Stimulated activated CD4-positive, alpha-beta T cell treated with anti-CD3 and anti-CD28 coated beads, Interleukin-2, amount 100 ng/mL, for 24 hours (primary cell): ENCODE measurements around the gene FSD1L.

Experiments
- DNase-seq, 2 donors: peaks; one replicate each; pipeline ENCODE4 v3.0.0-alpha.2; 2020

The FSD1L gene

DNA sequence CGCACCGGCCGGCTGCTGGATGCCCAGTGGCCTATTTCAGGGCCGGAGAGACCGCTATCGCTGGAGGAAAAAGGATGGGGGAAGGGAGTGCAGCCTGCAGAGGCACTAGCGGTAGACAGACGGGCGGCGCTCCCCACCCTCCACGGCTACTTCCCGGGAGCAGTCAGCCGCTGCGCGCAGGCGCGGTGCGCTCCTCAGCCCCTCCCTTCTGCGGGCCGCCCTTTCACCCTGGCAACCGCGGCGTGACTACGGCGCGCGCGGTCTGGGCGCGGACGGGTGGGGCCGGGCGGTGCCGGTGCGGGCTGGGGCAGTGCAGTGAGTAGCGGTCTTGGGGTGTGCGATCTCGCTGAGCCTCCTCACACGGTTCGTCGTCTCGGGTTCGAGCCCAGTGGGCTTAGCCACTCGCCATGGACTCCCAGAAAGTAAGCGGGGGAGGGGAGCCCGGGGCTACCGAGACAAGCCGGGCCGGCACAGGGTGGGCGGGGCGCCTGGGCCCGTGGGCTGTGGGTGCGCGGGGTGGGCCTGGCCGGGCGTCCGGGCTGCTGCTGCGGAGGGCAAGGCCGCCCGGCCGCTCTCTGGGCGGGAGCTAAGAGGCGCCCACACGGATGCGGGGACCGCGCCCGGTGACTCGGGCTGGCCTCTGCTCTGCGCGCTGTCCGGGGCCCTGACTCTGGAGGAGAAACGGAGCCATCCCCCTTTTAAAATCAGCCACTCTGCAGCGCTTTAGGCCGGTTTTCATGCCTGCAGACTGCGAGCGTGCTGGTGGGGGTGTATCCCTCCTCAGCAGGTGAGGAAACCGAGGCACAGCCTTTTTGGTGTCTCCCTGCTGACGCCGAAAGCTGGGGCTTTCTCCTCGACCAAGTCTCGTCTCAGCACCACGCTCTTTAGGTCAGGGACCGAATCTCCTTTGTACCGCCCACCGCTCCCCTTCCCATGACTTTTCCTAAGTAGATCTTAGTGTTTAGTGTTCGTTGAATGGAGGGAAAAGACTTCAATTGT, at the start of gene FSD1L:
FSD1L (plus strand) TSS at position 221 of the 999 bp plus-strand sequence; CDS start at position 408, 187 bp downstream.
- DNase-seq: peak; percentile 81 to 89

GRCh38 chr9:105399117-105399516, 48.7 kb upstream of the FSD1L start:
- no peak for DNase-seq

DNA sequence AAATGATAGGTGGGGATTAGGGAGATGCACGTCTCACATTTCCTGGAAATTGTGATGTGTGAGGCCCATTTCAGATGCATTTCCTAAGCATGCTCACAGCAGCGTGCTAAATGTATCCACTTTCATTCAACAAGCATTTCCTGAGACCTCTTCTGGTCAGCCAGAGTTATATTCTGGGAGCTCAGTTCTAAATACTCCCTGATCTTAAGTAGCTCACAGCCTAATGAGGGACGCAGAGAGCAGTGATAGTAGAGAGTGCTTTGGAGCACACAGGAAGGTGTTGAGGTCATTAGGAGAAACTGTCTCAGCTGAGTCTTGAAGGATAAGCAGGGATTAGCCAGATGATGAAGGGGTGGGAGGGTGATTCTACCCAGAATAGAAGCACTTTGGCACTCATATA, 46.2 kb upstream of the FSD1L start:
- no peak for DNase-seq

DNA sequence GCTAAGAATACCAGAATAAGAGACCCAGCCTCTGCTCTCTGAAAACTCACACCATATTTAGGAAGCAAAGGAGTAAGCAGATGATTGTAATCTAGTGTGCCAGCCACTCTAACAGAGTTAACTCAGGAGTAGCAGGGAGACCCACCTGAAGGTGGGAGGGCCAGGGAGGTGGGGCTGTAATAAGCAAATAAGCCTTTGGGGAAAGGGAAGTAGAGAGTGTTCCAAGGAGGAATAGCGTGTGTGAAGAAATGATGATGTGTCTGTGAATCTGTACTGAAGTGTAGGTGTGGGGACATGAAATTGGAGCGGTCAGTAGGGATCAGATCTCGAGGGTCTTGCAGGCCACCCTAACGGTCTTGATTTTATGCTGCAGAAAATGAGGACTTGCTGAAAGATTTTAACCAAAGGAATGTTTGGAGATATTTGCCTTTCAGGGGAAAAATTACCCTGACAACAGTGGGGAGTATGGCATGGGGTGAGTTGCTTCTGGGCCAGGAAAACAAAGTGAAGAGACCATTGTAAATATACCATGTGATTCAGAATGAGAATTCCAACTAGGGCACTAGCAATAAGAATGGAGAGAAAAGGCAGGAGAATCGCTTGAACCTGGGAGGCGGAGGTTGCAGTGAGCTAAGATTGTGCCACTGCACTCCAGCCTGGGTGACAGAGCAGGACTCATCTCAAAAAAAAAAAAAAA, 44.1 kb upstream of the FSD1L start:
- no peak for DNase-seq

DNA sequence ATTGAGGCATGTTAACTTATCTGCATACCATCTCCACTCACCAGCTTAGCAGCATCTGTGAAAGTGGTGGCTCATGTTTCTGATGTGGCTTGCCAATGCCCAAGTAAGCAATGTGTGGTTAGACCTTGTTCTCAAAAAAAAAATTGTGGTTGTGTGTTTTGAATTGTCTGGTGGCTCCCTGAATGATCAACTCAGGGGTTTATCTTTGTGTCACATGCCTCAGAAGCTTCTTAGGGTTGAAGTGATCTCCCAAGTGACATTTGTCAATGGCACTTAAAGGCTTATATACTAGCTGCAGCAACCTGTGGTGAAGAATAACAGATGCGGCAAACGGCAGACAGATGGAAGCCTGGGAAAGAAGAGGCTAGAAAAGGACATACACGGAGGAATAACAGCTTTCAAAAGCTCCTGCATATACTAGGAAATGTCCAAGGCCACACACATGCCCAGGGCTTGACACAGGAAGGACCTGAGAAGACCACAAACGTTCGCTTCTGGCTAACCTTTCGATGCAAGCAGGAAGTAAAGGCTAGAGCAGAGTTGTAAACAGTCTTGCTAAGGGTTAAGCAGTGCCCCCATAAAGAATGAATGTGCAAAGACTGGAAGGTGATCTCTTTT, 42.2 kb upstream of the FSD1L start:
- peak; percentile 40 to 42 for DNase-seq

- no peak for DNase-seq
Observed at GRCh38 chr9:105406369-105406768, 41.5 kb upstream of the FSD1L start.

DNA sequence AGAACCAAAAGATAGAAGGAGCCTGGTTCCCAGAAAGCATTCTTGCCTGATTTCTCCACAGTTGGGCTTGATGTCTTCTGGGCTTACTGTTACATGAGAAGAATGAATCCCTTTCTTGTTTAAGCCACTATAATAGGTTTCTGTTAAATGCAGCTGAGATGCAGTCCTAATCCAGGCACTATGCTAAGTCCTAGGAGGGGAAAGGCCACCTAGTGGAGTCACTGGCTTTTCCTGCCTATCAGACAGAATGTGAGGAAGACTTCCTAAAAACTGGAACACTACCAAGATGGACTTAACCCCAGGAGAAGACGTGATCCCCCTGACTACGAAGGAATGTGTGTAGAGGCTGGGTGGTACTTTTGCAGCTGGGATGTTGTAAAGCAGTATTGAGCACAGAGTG, 34.3 kb upstream of the FSD1L start:
- DNase-seq: no peak

DNA sequence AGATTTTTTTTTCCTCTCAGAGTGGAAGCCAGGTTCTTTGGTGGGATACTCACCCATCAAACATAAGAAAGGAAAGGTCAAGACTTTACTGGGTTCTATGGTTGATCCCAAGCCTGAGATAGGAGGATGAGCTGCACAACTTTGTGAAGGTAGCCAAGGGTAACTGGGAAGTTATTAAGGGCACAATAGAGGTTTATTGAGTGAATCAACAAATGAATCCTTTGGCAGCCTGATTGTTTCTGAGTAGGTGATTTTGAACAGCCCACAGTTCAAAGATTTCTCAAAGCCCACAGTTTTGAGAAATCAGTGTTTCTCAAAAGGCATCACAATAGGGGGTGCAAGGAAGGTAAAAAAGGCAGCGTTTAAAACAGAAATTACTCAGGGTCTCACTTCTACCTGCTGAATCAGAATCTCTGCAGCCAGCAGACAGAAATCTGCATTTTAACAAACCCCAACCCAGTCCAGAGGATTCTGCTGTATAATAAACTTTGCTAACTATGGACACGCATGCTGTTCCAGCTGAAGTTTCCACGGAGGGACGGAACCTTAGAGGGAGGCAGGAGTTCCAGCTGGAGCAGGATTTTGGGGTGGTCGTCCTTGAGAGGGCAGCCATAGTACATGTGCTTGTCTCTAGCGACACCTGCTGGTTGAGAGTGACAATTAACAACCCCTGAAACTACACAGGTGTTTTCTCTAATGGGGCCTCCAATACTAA, 32.7 kb upstream of the FSD1L start:
- peak; percentile 46 to 62 for DNase-seq

- no peak for DNase-seq
Observed at GRCh38 chr9:105415662-105415980, 32.2 kb upstream of the FSD1L start.

DNA sequence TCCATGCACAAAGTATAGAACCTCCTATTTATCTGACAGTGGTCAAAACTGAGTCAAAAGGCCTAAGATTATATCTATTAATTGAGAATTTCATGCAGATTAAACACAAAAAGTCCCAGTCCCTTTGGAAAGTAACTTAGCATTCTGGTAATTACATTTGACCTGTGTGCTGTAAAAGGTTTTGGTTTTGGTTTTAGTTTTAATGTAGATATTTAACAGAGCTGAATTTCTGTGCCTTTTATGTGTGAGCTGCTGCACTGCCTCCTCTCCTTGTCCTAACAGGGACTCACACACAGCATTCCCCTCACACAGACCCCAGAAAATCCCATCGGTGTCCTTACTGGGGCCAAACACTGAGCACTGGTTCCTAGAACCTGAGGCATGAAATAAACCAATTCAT, 31.0 kb upstream of the FSD1L start:
- no peak for DNase-seq

GRCh38 chr9:105418588-105419500, 29.0 kb upstream of the FSD1L start:
- no peak for DNase-seq

DNA sequence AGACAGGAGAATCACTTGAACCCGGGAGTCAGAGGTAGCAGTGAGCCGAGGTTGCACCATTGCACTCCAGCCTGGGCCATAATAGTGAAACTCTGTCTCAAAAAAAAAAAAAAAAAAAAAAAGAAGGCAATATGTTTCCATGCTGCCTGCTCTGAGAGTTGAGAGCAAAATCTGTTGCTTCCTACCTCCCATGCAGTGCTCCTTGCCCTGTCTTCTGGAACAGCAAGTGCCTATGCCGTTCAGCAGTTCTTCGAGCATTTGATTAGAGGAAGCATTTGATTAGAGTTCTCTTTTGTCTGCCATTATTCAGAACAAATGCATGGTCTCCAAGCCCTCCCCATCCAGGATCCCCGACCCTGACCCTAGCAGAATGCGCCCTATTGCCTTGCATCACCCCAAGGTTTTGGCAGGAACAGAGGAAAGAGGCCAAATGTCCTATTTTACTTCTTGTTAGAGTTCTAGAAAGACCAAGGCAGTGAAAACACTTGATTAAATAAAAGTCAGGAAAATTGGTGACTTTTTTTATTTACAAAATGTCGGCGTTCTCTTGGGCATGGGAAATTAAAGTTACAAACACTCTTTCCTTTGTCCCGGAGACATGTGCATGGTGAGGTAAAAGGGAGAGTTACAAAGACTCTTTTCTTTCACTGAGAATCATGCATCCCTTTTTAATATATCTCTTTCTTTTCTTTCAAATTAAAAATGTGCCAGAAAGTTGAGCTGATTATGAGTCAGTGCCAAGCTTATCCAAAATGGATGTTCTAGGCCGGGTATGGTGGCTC, 27.8 kb upstream of the FSD1L start:
- no peak for DNase-seq

GRCh38 chr9:105421154-105421553, 26.7 kb upstream of the FSD1L start:
- DNase-seq: no peak

GRCh38 chr9:105421864-105422263, 26.0 kb upstream of the FSD1L start:
- no peak for DNase-seq

- DNase-seq: no peak
Observed at GRCh38 chr9:105425816-105426433, 21.9 kb upstream of the FSD1L start.

GRCh38 chr9:105426657-105427056, 21.2 kb upstream of the FSD1L start:
- DNase-seq: no peak

DNA sequence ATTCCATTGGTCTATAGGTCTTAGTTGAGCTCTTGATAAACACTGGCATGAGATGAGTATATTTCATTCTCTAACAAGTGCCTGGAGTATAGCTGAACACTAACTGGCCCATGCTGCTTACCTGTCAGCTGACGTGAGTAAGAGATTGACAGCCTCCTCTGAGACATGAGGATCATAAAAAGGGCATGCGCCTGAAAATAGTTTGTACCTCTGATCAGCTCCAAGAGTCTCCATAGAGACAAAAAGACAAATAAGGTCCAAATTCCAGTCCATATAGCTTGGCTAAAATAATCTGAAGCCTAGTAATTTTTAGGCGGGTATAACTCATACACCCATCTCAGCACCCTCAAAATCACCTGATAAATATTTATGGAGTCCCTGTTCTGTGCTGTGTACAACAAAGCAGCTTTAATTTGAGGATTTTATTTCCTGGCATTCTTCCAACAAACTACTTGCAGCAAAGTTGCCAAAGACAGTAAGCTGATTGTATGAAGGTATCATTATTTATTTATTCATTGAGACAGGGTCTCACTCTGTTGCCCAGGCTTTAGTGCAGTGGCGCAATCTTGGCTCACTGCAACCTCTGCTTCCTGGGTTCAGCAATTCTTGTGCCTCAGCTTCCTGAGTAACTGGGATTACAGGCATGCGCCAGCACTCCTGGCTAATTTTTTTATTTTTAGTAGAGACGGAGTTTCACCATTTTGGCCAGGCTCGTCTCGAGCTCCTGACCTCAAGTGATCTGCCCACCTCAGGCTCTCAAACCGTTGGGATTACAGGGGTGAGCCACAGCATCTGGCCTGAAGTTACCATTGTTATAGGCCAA, 16.2 kb upstream of the FSD1L start:
- no peak for DNase-seq

DNA sequence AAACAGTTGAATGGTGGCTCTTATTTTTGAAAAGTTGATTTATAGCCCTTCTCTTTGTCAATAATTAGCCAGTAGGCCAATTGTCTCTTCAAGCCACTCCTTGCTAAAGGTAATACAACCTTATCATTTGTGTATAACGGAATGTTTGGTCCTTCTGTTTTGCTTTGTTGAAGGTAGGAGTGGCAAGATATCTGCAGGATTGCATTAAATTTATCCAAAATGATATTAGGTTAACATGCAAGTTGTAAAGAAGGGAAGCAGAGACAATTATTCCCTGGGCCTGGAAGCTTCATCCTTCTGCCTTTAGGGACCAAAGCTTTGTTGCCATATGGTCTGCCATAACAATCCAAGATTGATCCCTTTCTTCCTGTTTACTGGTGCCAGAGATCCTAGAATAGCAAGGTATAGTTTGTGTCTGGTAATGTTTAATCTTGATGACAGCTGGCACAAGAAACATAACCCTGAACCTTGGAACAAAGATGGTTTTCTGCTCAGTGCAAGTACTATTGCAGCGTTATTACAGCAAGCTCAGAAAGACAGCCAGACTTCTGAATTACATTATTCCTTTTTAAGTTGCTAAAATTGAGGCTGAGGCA, 15.5 kb upstream of the FSD1L start:
- no peak for DNase-seq

GRCh38 chr9:105435453-105435852, 12.4 kb upstream of the FSD1L start:
- DNase-seq: no peak
